ENCODE data around the gene TAF5.

- TF ChIP-seq YY1 (IDR thresholded peaks at IDR 0.05; ENCODE audit: insufficient read depth, insufficient read length) (no peak), ZNF274 (IDR thresholded peaks at IDR 0.05; ENCODE audit: low read depth, low read length) (no peak), SUZ12 (IDR thresholded peaks at IDR 0.05; ENCODE audit: extremely low read depth, insufficient read depth, insufficient read length) (no peak)
These were observed 31.4 kb upstream of the TAF5 start for GRCh38 chr10:103336370-103336769.

Measured in NT2/D1 (cell line).